B cell (primary cell): ENCODE data around the gene NTM. TPM values are rescaled to one million over a fixed set of nuclear protein-coding genes. Genes with fewer than 3 reads are reported as not detected.

Source experiments
- ATAC-seq: fragments of 200-7000 bp; cut with Tn5 transposase; one replicate; pipeline ENCODE4 v1.10.0; 2021; ENCODE audit warnings: low read depth, mild to moderate bottlenecking, moderate number of reproducible peaks, moderate library complexity
- CTCF ChIA-PET: fragments of 350-600 bp; sonication (Branson Sonifier 250); formaldehyde crosslinking; loops from one replicate; lab custom pipeline; 2021; ENCODE audit warnings: antibody characterized with exemption, inconsistent platforms; lab: Charles Lee
- POLR2A ChIA-PET: fragments of 350-600 bp; sonication (Branson Sonifier 250); formaldehyde crosslinking; loops from one replicate; lab custom pipeline; 2021; ENCODE audit warnings: antibody characterized with exemption; lab: Charles Lee
- DNase-seq: peaks from one replicate; pipeline ENCODE4 v3.0.0; 2013
- H2AFZ ChIP-seq: 2 replicates; pipeline ENCODE4 v1.6.1; 2012; ENCODE audit warnings: mild to moderate bottlenecking, low read depth, low read length; ENCODE audit not compliant: insufficient read depth, poor library complexity, severe bottlenecking
- H3K27ac ChIP-seq, 2 donors: 1 replicate in 1 of 2; 2 replicates in 1 of 2; pipeline ENCODE4 v1.5.1; 2012 to 2013; ENCODE audit warnings: low read length in 2 of 2, mild to moderate bottlenecking in 2 of 2, moderate library complexity in 1 of 2
- H3K27me3 ChIP-seq, 4 experiments: fragments of 200-600 bp in 1 of 4; sonication (generic) in 1 of 4; replicated peaks in 1 of 4; 1 replicate in 2 of 4; 2 replicates in 2 of 4; pipeline versions ENCODE4 v1.6.1 to v1.7.0; 2013 to 2016; ENCODE audit warnings: low read length in 3 of 4, mild to moderate bottlenecking in 2 of 4, mixed read lengths in 1 of 4, moderate library complexity in 1 of 4; ENCODE audit not compliant: insufficient read depth in 4 of 4, control insufficient read depth in 3 of 4; ENCODE audit errors: control extremely low read depth in 1 of 4
- H3K36me3 ChIP-seq, 2 experiments: replicated peaks in 1 of 2; 1 replicate in 1 of 2; 2 replicates in 1 of 2; pipeline versions ENCODE4 v1.6.1 to v1.7.1; 2013; ENCODE audit warnings: low read length in 1 of 2; ENCODE audit not compliant: insufficient read depth in 2 of 2, control insufficient read depth in 1 of 2; ENCODE audit errors: control extremely low read depth in 1 of 2, extremely low read depth in 1 of 2
- H3K4me1 ChIP-seq, 2 donors: fragments of 200-600 bp in 1 of 2; sonication (generic) in 1 of 2; 1 replicate in 1 of 2; 2 replicates in 1 of 2; pipeline versions ENCODE4 v1.5.1 to v1.6.1; 2013 to 2017; ENCODE audit warnings: low read length in 2 of 2; ENCODE audit not compliant: control insufficient read depth in 2 of 2, insufficient read depth in 2 of 2
- H3K4me2 ChIP-seq: replicated peaks from 2 replicates; pipeline ENCODE3; 2012; ENCODE audit warnings: mild to moderate bottlenecking, low read depth, low read length; ENCODE audit not compliant: poor library complexity, severe bottlenecking
- H3K4me3 ChIP-seq, 5 experiments: fragments of 200-600 bp in 1 of 5; sonication (generic) in 1 of 5; 1 replicate in 3 of 5; 2 replicates in 2 of 5; pipeline versions ENCODE4 v1.5.1 to v1.7.0; 2011 to 2016; ENCODE audit warnings: low read length in 4 of 5, mild to moderate bottlenecking in 4 of 5, low read depth in 2 of 5, control low read depth in 1 of 5, moderate library complexity in 1 of 5; ENCODE audit not compliant: insufficient read depth in 1 of 5; ENCODE audit errors: control extremely low read depth in 1 of 5, extremely low read depth in 1 of 5
- H3K79me2 ChIP-seq: fragments of 200-600 bp; sonication (generic); one replicate; pipeline ENCODE4 v1.6.0; 2016; ENCODE audit warnings: low read length; ENCODE audit not compliant: control insufficient read depth, insufficient read depth
- H3K9ac ChIP-seq: fragments of 200-600 bp; sonication (generic); 2 replicates; pipeline ENCODE4 v1.6.1; 2017; ENCODE audit warnings: mild to moderate bottlenecking, low read length, moderate library complexity
- H3K9me3 ChIP-seq, 3 donors: one replicate each; pipeline versions ENCODE4 v1.6.1 to v1.7.1; 2013; ENCODE audit warnings: low read length in 2 of 3; ENCODE audit not compliant: control insufficient read depth in 2 of 3, insufficient read depth in 1 of 3; ENCODE audit errors: control extremely low read depth in 1 of 3
- H4K20me1 ChIP-seq: 2 replicates; pipeline ENCODE4 v1.6.0; 2012; ENCODE audit warnings: mild to moderate bottlenecking, low read length; ENCODE audit not compliant: insufficient read depth, control insufficient read depth, poor library complexity, severe bottlenecking
- H3K27ac Mint-ChIP-seq: one replicate; pipeline ENCODE4 v1.8.0; 2021; ENCODE audit warnings: mixed read lengths
- H3K27me3 Mint-ChIP-seq: one replicate; pipeline ENCODE4 v1.8.0; 2021; ENCODE audit warnings: mixed read lengths
- H3K4me1 Mint-ChIP-seq: one replicate; pipeline ENCODE4 v1.8.0; 2021; ENCODE audit warnings: mixed read lengths
- H3K4me3 Mint-ChIP-seq: one replicate; pipeline ENCODE4 v1.8.0; 2021; ENCODE audit warnings: mixed read lengths
- H3K9me3 Mint-ChIP-seq: one replicate; pipeline ENCODE4 v1.8.0; 2022; ENCODE audit warnings: mixed read lengths; ENCODE audit not compliant: insufficient read depth
- EZH2 ChIP-seq: IDR thresholded peaks from 2 replicates; pipeline ENCODE4 v1.6.1; 2012; ENCODE audit warnings: borderline replicate concordance, low read depth, mild to moderate bottlenecking, moderate library complexity, low read length; ENCODE audit not compliant: insufficient read depth, poor library complexity, severe bottlenecking
- WGBS: methylation state at CpG from one replicate; pipeline ENCODE4 v1.1.5; 2013; ENCODE audit warnings: missing lambda C conversion rate; ENCODE audit not compliant: insufficient coverage; 5-methylcytosine and 5-hydroxymethylcytosine counted together
- intact Hi-C: fragments of 100-400 bp; cut with micrococcal nuclease; formaldehyde crosslinking; loops from one replicate; pipeline ENCODE4 v1.10.0; 2022
- polyA plus RNA-seq: library from polyadenylated mRNA; depleted of rRNA; stranded (reverse); fragments of >200 nt; gene quantifications from 2 replicates; pipeline ENCODE4 v1.2.3, GENCODE V29; 2012
- total RNA-seq, 2 donors: library from RNA; stranded (reverse); fragments of 120-200 nt in 1 of 2; gene quantifications; 1 replicate in 1 of 2; 2 replicates in 1 of 2; pipeline versions ENCODE4 v1.2.3 to v1.2.4, GENCODE V29; 2013 to 2022
- TF ChIP-seq, protein P1 (sequence below): fragments of 200-600 bp; IDR thresholded peaks from one replicate; pipeline ENCODE4 v1.8.0; 2022; ENCODE audit warnings: antibody characterized with exemption, mild to moderate bottlenecking

The NTM gene
- total and polyA plus RNA-seq, 2 donors (not counting 1 experiment from before 2014, with no cell fraction given): not detected

DNA sequence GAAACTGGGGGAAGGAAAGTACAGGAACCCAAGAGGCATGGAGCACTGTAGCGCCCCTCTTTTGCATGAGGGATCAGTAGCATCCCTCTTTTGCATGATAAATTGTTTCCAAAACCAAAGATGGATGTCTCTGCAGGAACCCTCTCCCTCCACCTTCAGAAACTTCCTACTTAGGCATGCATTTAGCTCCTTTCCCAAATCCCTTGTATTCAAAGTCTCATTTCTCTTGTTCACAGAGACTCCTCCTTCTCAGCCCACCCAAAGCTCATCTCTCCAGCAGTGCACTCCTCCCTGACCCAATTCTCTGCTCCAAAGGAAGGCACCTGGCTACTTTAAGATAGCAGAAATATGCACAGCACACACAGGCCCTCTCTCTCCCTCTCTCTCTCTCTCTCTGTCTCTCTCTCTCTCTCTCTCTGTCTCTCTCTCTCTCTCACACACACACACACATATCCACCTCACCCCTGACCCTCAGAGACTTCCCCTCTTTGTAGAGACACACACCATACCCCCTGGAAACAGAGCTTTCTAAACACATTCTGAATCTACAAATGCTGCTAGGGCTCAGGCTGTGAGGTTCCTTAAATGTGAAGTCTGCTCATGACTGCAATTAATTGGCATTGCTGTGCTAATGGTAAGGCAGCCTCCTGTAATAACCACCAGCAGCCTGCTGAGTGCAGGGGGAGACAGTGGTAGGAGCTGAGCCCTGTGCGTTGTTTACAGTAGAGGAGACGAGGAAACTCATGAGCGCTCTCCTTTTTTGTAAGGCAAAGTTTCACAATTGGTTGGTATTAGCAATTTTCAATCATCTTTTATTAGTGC, 519.6 kb downstream of the NTM start:
- Histone ChIP-seq H2AFZ (no peak overlapping the region), H3K4me2 (no peak overlapping the region), H3K36me3 (no peaks in the 10 kb centered on the region), H3K4me3 (no peak overlapping the region), H3K27ac (no peak overlapping the region), H3K79me2 (no peaks in the 10 kb centered on the region), H3K27me3 (no peaks in the 10 kb centered on the region), H4K20me1 (no peaks in the 10 kb centered on the region), H3K9me3 (peaks cover 0 to 2% (median 0%) of the 10 kb centered on the region in 3 donors), H3K4me1 (no peaks in the 10 kb centered on the region), H3K9ac (no peak overlapping the region)
- ChIA-PET CTCF (no interaction called here), POLR2A (no interaction called here)
- Mint-ChIP-seq H3K27ac (no peak overlapping the region), H3K4me3 (no peak overlapping the region), H3K4me1 (no peaks in the 10 kb centered on the region), H3K27me3 (no peaks in the 10 kb centered on the region), H3K9me3 (peaks cover 4% of the 10 kb centered on the region)
- no peak for TF ChIP-seq EZH2
- DNase-seq: no peak
- no peak for ATAC-seq
- intact Hi-C loops: no loop called here
- WGBS: 100% methylated on average over 1 of the region's 4 CpGs

DNA sequence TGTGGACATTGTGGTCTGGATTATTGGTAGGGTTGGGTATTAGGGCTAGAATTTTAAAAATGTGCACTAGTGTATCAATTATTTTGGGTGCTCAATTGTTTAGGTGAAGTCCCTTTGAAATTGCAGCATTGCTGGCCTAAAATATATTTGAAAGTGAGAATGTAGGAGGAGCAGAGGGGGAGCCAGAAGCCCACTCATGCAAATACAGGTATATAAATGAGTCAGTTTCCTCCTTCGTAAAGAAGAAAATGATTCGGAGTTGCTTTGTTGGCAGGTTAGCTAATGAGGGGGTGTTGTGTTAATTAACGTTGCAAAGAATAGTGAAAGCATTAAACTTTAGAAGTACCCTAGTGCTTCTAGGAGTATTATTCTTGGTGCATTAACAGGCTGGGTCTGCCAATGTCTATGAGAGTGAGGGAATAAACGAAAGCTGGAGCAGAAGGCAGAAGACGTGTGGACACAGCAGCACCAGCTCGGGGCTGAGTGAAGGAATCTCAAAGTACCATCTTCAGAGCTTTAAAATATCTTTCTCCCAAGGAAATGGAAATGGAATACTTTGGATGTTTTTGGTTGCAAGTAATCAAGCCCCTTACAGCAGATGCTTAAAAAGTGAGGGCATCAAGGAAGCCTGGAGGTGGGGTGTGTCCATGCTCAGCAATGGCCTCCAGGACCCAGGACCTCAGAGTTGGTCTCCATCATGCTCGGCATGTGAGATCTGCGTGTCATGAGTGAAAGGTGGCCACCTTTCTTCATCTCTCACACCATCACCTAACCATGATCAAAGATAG, 522.9 kb downstream of the NTM start:
- POLR2A ChIA-PET: no interaction called here
- no peaks in the 10 kb centered on the region for H3K4me1 ChIP-seq
- H3K4me3 Mint-ChIP-seq: no peak overlapping the region
- H3K9me3 Mint-ChIP-seq: peaks cover 1% of the 10 kb centered on the region
- H3K36me3 ChIP-seq: no peaks in the 10 kb centered on the region
- intact Hi-C loops: no loop called here
- H2AFZ ChIP-seq: no peak overlapping the region
- no peak for TF ChIP-seq EZH2
- TF ChIP-seq, protein P1, sequence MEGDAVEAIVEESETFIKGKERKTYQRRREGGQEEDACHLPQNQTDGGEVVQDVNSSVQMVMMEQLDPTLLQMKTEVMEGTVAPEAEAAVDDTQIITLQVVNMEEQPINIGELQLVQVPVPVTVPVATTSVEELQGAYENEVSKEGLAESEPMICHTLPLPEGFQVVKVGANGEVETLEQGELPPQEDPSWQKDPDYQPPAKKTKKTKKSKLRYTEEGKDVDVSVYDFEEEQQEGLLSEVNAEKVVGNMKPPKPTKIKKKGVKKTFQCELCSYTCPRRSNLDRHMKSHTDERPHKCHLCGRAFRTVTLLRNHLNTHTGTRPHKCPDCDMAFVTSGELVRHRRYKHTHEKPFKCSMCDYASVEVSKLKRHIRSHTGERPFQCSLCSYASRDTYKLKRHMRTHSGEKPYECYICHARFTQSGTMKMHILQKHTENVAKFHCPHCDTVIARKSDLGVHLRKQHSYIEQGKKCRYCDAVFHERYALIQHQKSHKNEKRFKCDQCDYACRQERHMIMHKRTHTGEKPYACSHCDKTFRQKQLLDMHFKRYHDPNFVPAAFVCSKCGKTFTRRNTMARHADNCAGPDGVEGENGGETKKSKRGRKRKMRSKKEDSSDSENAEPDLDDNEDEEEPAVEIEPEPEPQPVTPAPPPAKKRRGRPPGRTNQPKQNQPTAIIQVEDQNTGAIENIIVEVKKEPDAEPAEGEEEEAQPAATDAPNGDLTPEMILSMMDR: no peak
- H3K27me3 Mint-ChIP-seq: no peaks in the 10 kb centered on the region
- no peaks in the 10 kb centered on the region for H3K79me2 ChIP-seq
- no peak overlapping the region for H3K4me2 ChIP-seq
- 56% methylated on average over 2 of the region's 8 CpGs for WGBS
- CTCF ChIA-PET: no interaction called here
- H3K27ac ChIP-seq: no peak overlapping the region
- no peak overlapping the region for H3K4me3 ChIP-seq
- H3K9me3 ChIP-seq: peaks cover 0 to 2% (median 0%) of the 10 kb centered on the region in 3 donors
- H4K20me1 ChIP-seq: no peaks in the 10 kb centered on the region
- H3K4me1 Mint-ChIP-seq: no peaks in the 10 kb centered on the region
- DNase-seq: no peak
- no peak for ATAC-seq
- H3K27ac Mint-ChIP-seq: no peak overlapping the region
- H3K9ac ChIP-seq: no peak overlapping the region
- no peaks in the 10 kb centered on the region for H3K27me3 ChIP-seq
